Naive thymus-derived CD4-positive, alpha-beta T cell (primary cell): ENCODE results near the gene PTCH2. TPM values are rescaled to one million over a fixed set of nuclear protein-coding genes. Genes with fewer than 3 reads are reported as not detected.
A peak's percentile ranks its signal among the peaks of the same experiment; 100 is the strongest.

Source experiments
- ATAC-seq: fragments of 150-1000 bp; cut with Tn5 transposase; 2 replicates; pipeline ENCODE4 v1.10.0; 2021; ENCODE audit warnings: mild to moderate bottlenecking, moderate library complexity
- CTCF ChIA-PET: fragments of 350-600 bp; sonication (Branson Sonifier 250); formaldehyde crosslinking; loops from one replicate; lab custom pipeline; 2021; ENCODE audit warnings: antibody characterized with exemption; lab: Charles Lee
- POLR2A ChIA-PET: fragments of 350-600 bp; sonication (Branson Sonifier 250); formaldehyde crosslinking; loops from one replicate; lab custom pipeline; 2021; ENCODE audit warnings: antibody characterized with exemption, inconsistent platforms; lab: Charles Lee
- DNase-seq, 9 donors: peaks; one replicate each; pipeline versions ENCODE4 v3.0.0 to v3.0.0-alpha.2; 2020 to 2022; ENCODE audit warnings: mixed read lengths in 1 of 9
- H3K27ac ChIP-seq: one replicate; pipeline ENCODE4 v1.7.0; 2013; ENCODE audit warnings: mild to moderate bottlenecking, low read depth, low read length, moderate library complexity
- H3K27me3 ChIP-seq, 2 donors: one replicate each; pipeline ENCODE4 v1.7.0; 2013; ENCODE audit warnings: low read length in 2 of 2, mild to moderate bottlenecking in 2 of 2, moderate library complexity in 2 of 2; ENCODE audit not compliant: control insufficient read depth in 2 of 2, insufficient read depth in 2 of 2
- H3K36me3 ChIP-seq, 3 experiments: 1 replicate in 2 of 3; 2 replicates in 1 of 3; pipeline ENCODE4 v1.7.0; 2013; ENCODE audit warnings: low read length in 3 of 3, mild to moderate bottlenecking in 3 of 3, moderate library complexity in 1 of 3; ENCODE audit not compliant: insufficient read depth in 3 of 3, control insufficient read depth in 2 of 3
- H3K4me1 ChIP-seq, 2 donors: one replicate each; pipeline ENCODE4 v1.7.0; 2013; ENCODE audit warnings: low read length in 2 of 2, mild to moderate bottlenecking in 2 of 2, moderate library complexity in 1 of 2; ENCODE audit not compliant: control insufficient read depth in 2 of 2, insufficient read depth in 2 of 2
- H3K4me3 ChIP-seq: 2 replicates; pipeline ENCODE4 v1.7.0; 2013; ENCODE audit warnings: mild to moderate bottlenecking, low read length
- H3K9me3 ChIP-seq, 3 experiments: 1 replicate in 2 of 3; 2 replicates in 1 of 3; pipeline ENCODE4 v1.7.0; 2013; ENCODE audit warnings: low read length in 3 of 3; ENCODE audit not compliant: control insufficient read depth in 2 of 3
- H3K27ac Mint-ChIP-seq, 9 donors: one replicate each; pipeline ENCODE4 v1.8.0; 2020 to 2022; ENCODE audit warnings: mixed read lengths in 9 of 9, mild to moderate bottlenecking in 8 of 9, moderate library complexity in 5 of 9, inconsistent platforms in 2 of 9
- H3K27me3 Mint-ChIP-seq, 5 donors: one replicate each; pipeline ENCODE4 v1.8.0; 2021 to 2022; ENCODE audit warnings: mixed read lengths in 5 of 5, mild to moderate bottlenecking in 1 of 5
- H3K36me3 Mint-ChIP-seq, 5 donors: one replicate each; pipeline ENCODE4 v1.8.0; 2020 to 2022; ENCODE audit warnings: mixed read lengths in 5 of 5, mild to moderate bottlenecking in 3 of 5, inconsistent platforms in 1 of 5
- H3K4me1 Mint-ChIP-seq, 7 donors: one replicate each; pipeline ENCODE4 v1.8.0; 2020 to 2022; ENCODE audit warnings: mixed read lengths in 7 of 7, mild to moderate bottlenecking in 3 of 7, inconsistent platforms in 1 of 7
- H3K4me3 Mint-ChIP-seq, 10 donors: one replicate each; pipeline ENCODE4 v1.8.0; 2020 to 2022; ENCODE audit warnings: mild to moderate bottlenecking in 10 of 10, mixed read lengths in 10 of 10, moderate library complexity in 6 of 10, inconsistent platforms in 2 of 10
- H3K9me3 Mint-ChIP-seq, 11 donors: one replicate each; pipeline ENCODE4 v1.8.0; 2020 to 2022; ENCODE audit warnings: mixed read lengths in 11 of 11, mild to moderate bottlenecking in 4 of 11, inconsistent platforms in 1 of 11, moderate library complexity in 1 of 11
- intact Hi-C, 2 donors: fragments of 100-400 bp; cut with micrococcal nuclease; formaldehyde crosslinking; loops; one replicate each; pipeline ENCODE4 v1.15.1; 2023
- polyA plus RNA-seq, 2 donors: library from polyadenylated mRNA; unstranded; fragments of 300-500 nt; fragmentation: Illumina TruSeq; gene quantifications; one replicate each; pipeline ENCODE4 v1.2.3, GENCODE V29; 2021
- total RNA-seq, 6 experiments: library from RNA in 5 of 6; stranded (reverse) in 5 of 6; gene quantifications; 1 replicate in 5 of 6; 2 replicates in 1 of 6; pipeline ENCODE4 v1.2.3 and lab custom pipeline; 2021 to 2026

PTCH2 gene
- total and polyA plus RNA-seq, 7 experiments from 2014 or later: 0.06 to 2.8 (median 1.3) TPM; not detected in 1

GRCh38 chr1:44874155-44874554, 31.1 kb upstream of the PTCH2 start:
- Mint-ChIP-seq H3K4me3 (no peak overlapping the region), H3K4me1 (no peaks in the 10 kb centered on the region), H3K27me3 (no peaks in the 10 kb centered on the region), H3K9me3 (no peaks in the 10 kb centered on the region), H3K27ac (no peak overlapping the region), H3K36me3 (peaks cover 5 to 50% (median 20%) of the 10 kb centered on the region in 5 donors)
- ATAC-seq (no peak), DNase-seq (no peak)
- no peak overlapping the region for H3K27ac ChIP-seq
- ChIA-PET CTCF (no interaction called here), POLR2A (no interaction called here)
- H3K9me3 ChIP-seq: no peaks in the 10 kb centered on the region
- no peaks in the 10 kb centered on the region for H3K27me3 ChIP-seq
- H3K4me1 ChIP-seq: no peaks in the 10 kb centered on the region
- peaks cover 0 to 40% (median 6%) of the 10 kb centered on the region in 3 experiments for H3K36me3 ChIP-seq
- H3K4me3 ChIP-seq: no peak overlapping the region
- intact Hi-C loops: no loop called here

- CTCF ChIA-PET: no interaction called here
- Mint-ChIP-seq H3K36me3 (peaks cover 0 to 48% (median 30%) of the 10 kb centered on the region in 5 donors), H3K9me3 (no peaks in the 10 kb centered on the region), H3K27ac (peak overlapping the region in 1 of 9 donors; percentile 38), H3K4me3 (peak overlapping the region in 1 of 10 donors; percentile 14), H3K4me1 (peaks cover 0 to 1% (median 0%) of the 10 kb centered on the region in 7 donors), H3K27me3 (no peaks in the 10 kb centered on the region)
- no peaks in the 10 kb centered on the region for H3K27me3 ChIP-seq
- intact Hi-C loops: no loop called here
- no peak overlapping the region for H3K27ac ChIP-seq
- no peaks in the 10 kb centered on the region for H3K4me1 ChIP-seq
- H3K9me3 ChIP-seq: no peaks in the 10 kb centered on the region
- no peak for DNase-seq
- H3K36me3 ChIP-seq: peaks cover 0 to 34% (median 6%) of the 10 kb centered on the region in 3 experiments
- no peak overlapping the region for H3K4me3 ChIP-seq
- POLR2A ChIA-PET: no interaction called here
- ATAC-seq: no peak
These were observed 27.0 kb upstream of the PTCH2 start for GRCh38 chr1:44870096-44870495.

- no peaks in the 10 kb centered on the region for H3K9me3 Mint-ChIP-seq
- H3K4me3 Mint-ChIP-seq: no peak overlapping the region
- no peak for DNase-seq
- ChIA-PET CTCF (no interaction called here), POLR2A (interaction anchor here (0.6 to 0.7 kb wide), 2 partner anchors 752 to 816 kb away, joined by 3 read pairs; no protein-coding TSS in a partner anchor)
- no peak overlapping the region for H3K27ac Mint-ChIP-seq
- no peaks in the 10 kb centered on the region for H3K4me1 ChIP-seq
- H3K36me3 ChIP-seq: peaks cover 0 to 22% (median 3%) of the 10 kb centered on the region in 3 experiments
- no peak overlapping the region for H3K27ac ChIP-seq
- no peaks in the 10 kb centered on the region for H3K9me3 ChIP-seq
- H3K36me3 Mint-ChIP-seq: peaks cover 0 to 36% (median 20%) of the 10 kb centered on the region in 5 donors
- no peak overlapping the region for H3K4me3 ChIP-seq
- H3K27me3 Mint-ChIP-seq: no peaks in the 10 kb centered on the region
- intact Hi-C loops: no loop called here
- no peaks in the 10 kb centered on the region for H3K27me3 ChIP-seq
- peaks cover 0 to 2% (median 0%) of the 10 kb centered on the region in 7 donors for H3K4me1 Mint-ChIP-seq
- no peak for ATAC-seq
These were observed 24.7 kb upstream of the PTCH2 start for GRCh38 chr1:44867801-44868200.

DNA sequence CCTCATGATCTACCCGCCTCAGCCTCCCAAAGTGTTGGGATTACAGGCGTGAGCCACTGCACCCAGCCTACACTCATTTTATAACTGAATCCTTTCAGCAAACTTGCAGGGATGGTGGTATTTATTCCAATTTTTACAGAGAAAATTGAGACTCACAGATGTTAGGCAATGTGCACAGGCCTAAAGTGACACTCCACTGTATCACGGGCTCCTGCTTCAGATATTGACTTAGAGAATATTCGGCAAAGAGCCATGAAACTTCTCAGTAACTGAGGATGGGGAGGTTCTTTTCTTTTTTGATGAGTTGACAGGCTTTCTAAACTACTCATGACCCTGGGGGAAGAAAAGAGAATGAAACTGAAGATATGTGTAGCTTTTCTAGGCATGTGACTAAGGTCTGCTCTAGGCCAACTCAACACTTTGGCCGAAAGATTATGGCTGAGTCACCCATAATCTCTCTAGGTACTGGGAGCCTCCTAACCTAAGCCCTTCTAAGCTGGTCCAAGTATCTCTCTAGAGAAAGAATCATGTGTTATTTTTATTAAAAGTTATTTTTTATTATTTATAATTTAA, 19.9 kb upstream of the PTCH2 start:
- H3K4me3 ChIP-seq: no peak overlapping the region
- Mint-ChIP-seq H3K27me3 (no peaks in the 10 kb centered on the region), H3K4me3 (no peak overlapping the region), H3K36me3 (peaks cover 0 to 20% (median 10%) of the 10 kb centered on the region in 5 donors), H3K9me3 (no peaks in the 10 kb centered on the region), H3K4me1 (peaks cover 0 to 2% (median 0%) of the 10 kb centered on the region in 7 donors), H3K27ac (no peak overlapping the region)
- no peak for ATAC-seq
- H3K27me3 ChIP-seq: no peaks in the 10 kb centered on the region
- no peaks in the 10 kb centered on the region for H3K4me1 ChIP-seq
- peaks cover 0 to 8% (median 0%) of the 10 kb centered on the region in 3 experiments for H3K36me3 ChIP-seq
- DNase-seq: no peak
- intact Hi-C loops: no loop called here
- no peaks in the 10 kb centered on the region for H3K9me3 ChIP-seq
- CTCF ChIA-PET: no interaction called here
- POLR2A ChIA-PET: no interaction called here
- no peak overlapping the region for H3K27ac ChIP-seq

- Histone ChIP-seq H3K27me3 (no peaks in the 10 kb centered on the region), H3K4me1 (no peaks in the 10 kb centered on the region), H3K9me3 (no peaks in the 10 kb centered on the region), H3K27ac (no peak overlapping the region), H3K4me3 (no peak overlapping the region), H3K36me3 (peaks cover 0 to 8% (median 0%) of the 10 kb centered on the region in 3 experiments)
- ATAC-seq: no peak
- Mint-ChIP-seq H3K27me3 (no peaks in the 10 kb centered on the region), H3K4me1 (peaks cover 0 to 2% (median 0%) of the 10 kb centered on the region in 7 donors), H3K9me3 (no peaks in the 10 kb centered on the region), H3K4me3 (no peak overlapping the region), H3K27ac (peak overlapping the region in 1 of 9 donors; percentile 27), H3K36me3 (peaks cover under 1 to 25% (median 15%) of the 10 kb centered on the region in 5 donors)
- CTCF ChIA-PET: no interaction called here
- intact Hi-C loops: no loop called here
- POLR2A ChIA-PET: no interaction called here
- no peak for DNase-seq
These were observed 17.9 kb upstream of the PTCH2 start for GRCh38 chr1:44860891-44861425.

GRCh38 chr1:44860331-44860730, 17.3 kb upstream of the PTCH2 start:
- Histone ChIP-seq H3K9me3 (no peaks in the 10 kb centered on the region), H3K36me3 (peaks cover 0 to 10% (median 0%) of the 10 kb centered on the region in 3 experiments), H3K27me3 (no peaks in the 10 kb centered on the region), H3K4me3 (no peak overlapping the region), H3K27ac (no peak overlapping the region), H3K4me1 (no peaks in the 10 kb centered on the region)
- Mint-ChIP-seq H3K4me1 (peaks cover 0 to 2% (median 0%) of the 10 kb centered on the region in 7 donors), H3K27ac (no peak overlapping the region), H3K27me3 (no peaks in the 10 kb centered on the region), H3K4me3 (no peak overlapping the region), H3K36me3 (peaks cover 5 to 29% (median 16%) of the 10 kb centered on the region in 5 donors), H3K9me3 (no peaks in the 10 kb centered on the region)
- DNase-seq (no peak), ATAC-seq (no peak)
- CTCF ChIA-PET: no interaction called here
- intact Hi-C loops: no loop called here
- POLR2A ChIA-PET: no interaction called here

GRCh38 chr1:44857446-44857845, 14.4 kb upstream of the PTCH2 start:
- Histone ChIP-seq H3K9me3 (no peaks in the 10 kb centered on the region), H3K4me1 (no peaks in the 10 kb centered on the region), H3K27me3 (no peaks in the 10 kb centered on the region), H3K4me3 (no peak overlapping the region), H3K36me3 (peaks cover 0 to 11% (median 0%) of the 10 kb centered on the region in 3 experiments), H3K27ac (no peak overlapping the region)
- intact Hi-C loops: no loop called here
- Mint-ChIP-seq H3K27me3 (no peaks in the 10 kb centered on the region), H3K4me1 (no peaks in the 10 kb centered on the region), H3K9me3 (no peaks in the 10 kb centered on the region), H3K4me3 (no peak overlapping the region), H3K36me3 (peaks cover 5 to 41% (median 24%) of the 10 kb centered on the region in 5 donors), H3K27ac (no peak overlapping the region)
- DNase-seq: no peak
- POLR2A ChIA-PET: no interaction called here
- ATAC-seq: no peak
- CTCF ChIA-PET: no interaction called here
